Panc1 (cell line): Measurements from ENCODE around the gene AQP5. TPM values are rescaled to one million over a fixed set of nuclear protein-coding genes. Genes with fewer than 3 reads are reported as not detected.

ENCODE experiments used
- ATAC-seq: fragments of 200-7000 bp; cut with Tn5 transposase; 2 replicates; pipeline ENCODE4 v1.9.1; 2020; ENCODE audit warnings: mild to moderate bottlenecking, moderate library complexity
- BruUV-seq: library from RNA; stranded (reverse); fragments of 400-500 nt; replicated peaks from 2 replicates; lab custom pipeline; 2021; lab: Mats Ljungman, UMichigan
- CTCF ChIA-PET: fragments of 300-600 bp; sonication (Branson Sonifier 250); formaldehyde crosslinking; loops from one replicate; lab custom pipeline; 2022; ENCODE audit warnings: antibody characterized with exemption; lab: Charles Lee
- POLR2A ChIA-PET: fragments of 300-600 bp; sonication (Branson Sonifier 250); formaldehyde crosslinking; loops from one replicate; lab custom pipeline; 2022; ENCODE audit warnings: antibody characterized with exemption; lab: Charles Lee
- DNase-seq: peaks from one replicate; pipeline ENCODE4 v3.0.0-alpha.2; 2010; ENCODE audit warnings: low read depth, low spot score
- H3K27ac ChIP-seq: 2 replicates; pipeline ENCODE4 v1.5.1; 2011; ENCODE audit warnings: mild to moderate bottlenecking, low read length, inconsistent platforms
- H3K27me3 ChIP-seq: fragments of 200-500 bp; sonication (Bioruptor generic); 2 replicates; pipeline ENCODE4 v1.6.0; 2014; ENCODE audit warnings: low read length, inconsistent platforms; ENCODE audit not compliant: control insufficient read depth, insufficient read depth
- H3K36me3 ChIP-seq: fragments of 200-500 bp; sonication (Bioruptor generic); 2 replicates; pipeline ENCODE4 v1.5.1; 2014; ENCODE audit warnings: inconsistent platforms, mild to moderate bottlenecking, low read length, moderate library complexity; ENCODE audit not compliant: control insufficient read depth, insufficient read depth
- H3K4me1 ChIP-seq: 2 replicates; pipeline ENCODE4 v1.5.1; 2011; ENCODE audit warnings: inconsistent platforms, mild to moderate bottlenecking, low read length, moderate library complexity; ENCODE audit not compliant: control insufficient read depth, insufficient read depth
- H3K4me3 ChIP-seq, 2 experiments: 2 replicates each; pipeline ENCODE4 v1.5.1; 2011 to 2012; ENCODE audit warnings: low read depth in 2 of 2, low read length in 2 of 2, mild to moderate bottlenecking in 2 of 2, inconsistent platforms in 1 of 2, moderate library complexity in 1 of 2
- H3K9me3 ChIP-seq: fragments of 200-500 bp; sonication (Bioruptor generic); 2 replicates; pipeline ENCODE4 v1.5.1; 2014; ENCODE audit warnings: low read depth, mild to moderate bottlenecking, inconsistent platforms, low read length, moderate library complexity; ENCODE audit not compliant: control insufficient read depth, insufficient read depth
- POLR2AphosphoS5 ChIP-seq: IDR thresholded peaks from 2 replicates; pipeline ENCODE4 v1.6.1; 2012; ENCODE audit warnings: mild to moderate bottlenecking, low read depth, low read length, moderate library complexity
- SIN3A ChIP-seq: IDR thresholded peaks from 2 replicates; pipeline ENCODE4 v1.6.1; 2012; ENCODE audit warnings: low read depth, mild to moderate bottlenecking, low read length, moderate library complexity, borderline replicate concordance; ENCODE audit not compliant: insufficient read depth
- TCF7L2 ChIP-seq: IDR thresholded peaks from 2 replicates; pipeline ENCODE4 v1.6.1; 2011; ENCODE audit warnings: mild to moderate bottlenecking, low read depth, low read length, inconsistent platforms
- in situ Hi-C: cut with HindIII; loops from 2 replicates; pipeline ENCODE4 v1.10.0; 2016; ENCODE audit warnings: low sequenced_read_pairs, low pct_unique_long_range_greater_than_20kb
- intact Hi-C: fragments of 100-400 bp; cut with micrococcal nuclease; formaldehyde crosslinking; loops from one replicate; pipeline ENCODE4 v1.10.0; 2022; ENCODE audit not compliant: unreplicated experiment
- total RNA-seq: library from RNA; stranded (reverse); gene quantifications from one replicate; pipeline ENCODE4 v1.2.1, GENCODE V29; 2021; ENCODE audit not compliant: unreplicated experiment
- TF ChIP-seq, protein P1 (sequence below): fragments of 450-650 bp; IDR thresholded peaks from 2 replicates; pipeline ENCODE4 v1.5.1; 2017; ENCODE audit warnings: mild to moderate bottlenecking
- TF ChIP-seq, protein P2 (sequence below), 2 experiments: IDR thresholded peaks; 2 replicates each; pipeline ENCODE4 v1.6.1; 2011 to 2012; ENCODE audit warnings: low read depth in 2 of 2, control low read depth in 1 of 2, low read length in 1 of 2, mild to moderate bottlenecking in 1 of 2, moderate library complexity in 1 of 2; ENCODE audit not compliant: insufficient read depth in 1 of 2

AQP5 gene
- total RNA-seq, 1 experiment from 2014 or later, result 0.72 TPM

DNA sequence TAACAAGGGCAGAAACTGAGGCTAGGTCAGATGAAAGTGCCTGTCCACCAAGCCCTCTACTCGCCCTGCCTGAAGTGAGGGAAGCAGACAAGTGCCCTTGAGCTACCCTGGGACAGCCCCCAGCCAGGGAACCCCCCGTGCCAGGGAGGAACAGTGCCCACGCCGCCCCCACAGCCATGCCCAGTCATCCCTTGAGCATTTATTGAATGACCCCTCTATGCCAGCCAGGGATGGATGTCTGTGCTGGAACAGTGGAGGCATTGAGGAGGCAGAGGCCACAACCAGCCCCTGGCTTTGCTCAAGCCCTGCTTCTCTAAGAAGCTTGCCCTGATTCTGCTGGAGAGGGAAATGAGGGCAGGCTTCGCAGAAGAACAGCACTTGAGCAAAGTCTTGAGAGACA, 7.4 kb downstream of the AQP5 start:
- intact Hi-C loops, result loop anchor here (5.0 kb wide), 1 partner anchor 88 kb away; the partner anchor contains the start of gene ASIC1
- Histone ChIP-seq H3K9me3 (no peaks in the 10 kb centered on the region), H3K4me3 (no peak overlapping the region), H3K27ac (no peak overlapping the region), H3K27me3 (no peaks in the 10 kb centered on the region), H3K4me1 (peaks cover 16% of the 10 kb centered on the region; the same call in 1 of the 2 replicates), H3K36me3 (no peaks in the 10 kb centered on the region)
- in situ Hi-C loops, result no loop called here
- ATAC-seq (no peak), DNase-seq (no peak)
- TF ChIP-seq SIN3A (no peak), POLR2AphosphoS5 (no peak), TCF7L2 (no peak)
- TF ChIP-seq, protein P1, sequence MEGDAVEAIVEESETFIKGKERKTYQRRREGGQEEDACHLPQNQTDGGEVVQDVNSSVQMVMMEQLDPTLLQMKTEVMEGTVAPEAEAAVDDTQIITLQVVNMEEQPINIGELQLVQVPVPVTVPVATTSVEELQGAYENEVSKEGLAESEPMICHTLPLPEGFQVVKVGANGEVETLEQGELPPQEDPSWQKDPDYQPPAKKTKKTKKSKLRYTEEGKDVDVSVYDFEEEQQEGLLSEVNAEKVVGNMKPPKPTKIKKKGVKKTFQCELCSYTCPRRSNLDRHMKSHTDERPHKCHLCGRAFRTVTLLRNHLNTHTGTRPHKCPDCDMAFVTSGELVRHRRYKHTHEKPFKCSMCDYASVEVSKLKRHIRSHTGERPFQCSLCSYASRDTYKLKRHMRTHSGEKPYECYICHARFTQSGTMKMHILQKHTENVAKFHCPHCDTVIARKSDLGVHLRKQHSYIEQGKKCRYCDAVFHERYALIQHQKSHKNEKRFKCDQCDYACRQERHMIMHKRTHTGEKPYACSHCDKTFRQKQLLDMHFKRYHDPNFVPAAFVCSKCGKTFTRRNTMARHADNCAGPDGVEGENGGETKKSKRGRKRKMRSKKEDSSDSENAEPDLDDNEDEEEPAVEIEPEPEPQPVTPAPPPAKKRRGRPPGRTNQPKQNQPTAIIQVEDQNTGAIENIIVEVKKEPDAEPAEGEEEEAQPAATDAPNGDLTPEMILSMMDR, result no peak
- TF ChIP-seq, protein P2, sequence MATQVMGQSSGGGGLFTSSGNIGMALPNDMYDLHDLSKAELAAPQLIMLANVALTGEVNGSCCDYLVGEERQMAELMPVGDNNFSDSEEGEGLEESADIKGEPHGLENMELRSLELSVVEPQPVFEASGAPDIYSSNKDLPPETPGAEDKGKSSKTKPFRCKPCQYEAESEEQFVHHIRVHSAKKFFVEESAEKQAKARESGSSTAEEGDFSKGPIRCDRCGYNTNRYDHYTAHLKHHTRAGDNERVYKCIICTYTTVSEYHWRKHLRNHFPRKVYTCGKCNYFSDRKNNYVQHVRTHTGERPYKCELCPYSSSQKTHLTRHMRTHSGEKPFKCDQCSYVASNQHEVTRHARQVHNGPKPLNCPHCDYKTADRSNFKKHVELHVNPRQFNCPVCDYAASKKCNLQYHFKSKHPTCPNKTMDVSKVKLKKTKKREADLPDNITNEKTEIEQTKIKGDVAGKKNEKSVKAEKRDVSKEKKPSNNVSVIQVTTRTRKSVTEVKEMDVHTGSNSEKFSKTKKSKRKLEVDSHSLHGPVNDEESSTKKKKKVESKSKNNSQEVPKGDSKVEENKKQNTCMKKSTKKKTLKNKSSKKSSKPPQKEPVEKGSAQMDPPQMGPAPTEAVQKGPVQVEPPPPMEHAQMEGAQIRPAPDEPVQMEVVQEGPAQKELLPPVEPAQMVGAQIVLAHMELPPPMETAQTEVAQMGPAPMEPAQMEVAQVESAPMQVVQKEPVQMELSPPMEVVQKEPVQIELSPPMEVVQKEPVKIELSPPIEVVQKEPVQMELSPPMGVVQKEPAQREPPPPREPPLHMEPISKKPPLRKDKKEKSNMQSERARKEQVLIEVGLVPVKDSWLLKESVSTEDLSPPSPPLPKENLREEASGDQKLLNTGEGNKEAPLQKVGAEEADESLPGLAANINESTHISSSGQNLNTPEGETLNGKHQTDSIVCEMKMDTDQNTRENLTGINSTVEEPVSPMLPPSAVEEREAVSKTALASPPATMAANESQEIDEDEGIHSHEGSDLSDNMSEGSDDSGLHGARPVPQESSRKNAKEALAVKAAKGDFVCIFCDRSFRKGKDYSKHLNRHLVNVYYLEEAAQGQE (IDR thresholded peaks at IDR 0.05; ENCODE audit: insufficient read depth in 1 of 2, low read depth in 2 of 2, low read length in 1 of 2), result no peak
- BruUV-seq, result no TSS peak
- ChIA-PET POLR2A (no interaction called here), CTCF (interaction anchor here (0.7 kb wide), 2 partner anchors 87 to 178 kb away, joined by 3 read pairs; no protein-coding TSS in a partner anchor)

DNA sequence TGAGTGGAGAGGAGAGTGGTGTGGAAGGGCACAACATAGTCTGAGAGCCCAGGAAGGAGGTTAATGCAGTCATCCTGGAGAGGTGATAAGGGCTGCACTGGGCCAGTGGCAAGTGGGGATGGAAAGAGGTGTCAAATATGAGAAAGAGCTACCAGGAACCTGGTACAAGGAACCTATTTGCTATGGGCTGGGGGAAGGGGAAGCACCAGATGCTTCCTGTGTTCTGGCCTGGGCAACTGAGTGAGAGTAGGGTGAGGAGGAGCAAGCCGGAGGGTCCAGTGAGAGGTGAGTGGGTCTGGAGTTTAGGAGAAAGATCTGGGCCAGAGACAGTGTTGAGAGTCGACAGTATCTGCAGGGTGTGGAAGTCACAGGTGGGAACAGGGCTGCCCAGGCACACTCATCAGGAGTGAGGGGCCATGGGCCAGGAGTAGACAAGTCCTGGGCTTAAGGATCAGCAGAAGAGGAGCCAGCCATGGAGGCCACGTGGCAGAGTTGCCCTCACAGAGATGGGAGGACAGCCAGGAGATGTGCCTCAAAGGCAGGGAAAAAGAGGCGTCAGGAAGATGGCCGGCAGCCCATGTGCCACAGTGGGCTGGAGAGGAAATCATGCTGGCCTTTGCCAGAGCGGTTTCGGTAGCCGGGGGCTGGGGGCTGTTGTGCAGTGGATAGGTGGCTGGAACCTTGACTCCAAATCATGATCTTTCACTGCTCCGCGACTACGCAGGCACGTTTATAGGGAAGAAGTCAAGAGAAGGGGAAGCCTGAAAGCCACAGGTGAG, 8.2 kb downstream of the AQP5 start:
- ChIA-PET POLR2A (no interaction called here), CTCF (interaction anchor here (0.6 kb wide), 2 partner anchors 14 to 86 kb away, joined by 3 read pairs; no protein-coding TSS in a partner anchor)
- Histone ChIP-seq H3K27ac (no peak overlapping the region), H3K36me3 (no peaks in the 10 kb centered on the region), H3K4me3 (no peak overlapping the region), H3K4me1 (peaks cover 20% of the 10 kb centered on the region; the same call in 1 of the 2 replicates), H3K27me3 (no peaks in the 10 kb centered on the region), H3K9me3 (no peaks in the 10 kb centered on the region)
- no TSS peak for BruUV-seq
- intact Hi-C loops, result loop anchor here (5.0 kb wide), 1 partner anchor 87 kb away; the partner anchor contains the start of gene ASIC1
- ATAC-seq, result no peak
- TF ChIP-seq SIN3A (no peak), POLR2AphosphoS5 (no peak), TCF7L2 (no peak)
- TF ChIP-seq, protein P1, result no peak
- TF ChIP-seq, protein P2 (IDR thresholded peaks at IDR 0.05; ENCODE audit: insufficient read depth in 1 of 2, low read depth in 2 of 2, low read length in 1 of 2), result no peak
- in situ Hi-C loops, result no loop called here
- DNase-seq, result no peak
